ENCODE data around the gene GJC2.

GJC2 gene

DNA sequence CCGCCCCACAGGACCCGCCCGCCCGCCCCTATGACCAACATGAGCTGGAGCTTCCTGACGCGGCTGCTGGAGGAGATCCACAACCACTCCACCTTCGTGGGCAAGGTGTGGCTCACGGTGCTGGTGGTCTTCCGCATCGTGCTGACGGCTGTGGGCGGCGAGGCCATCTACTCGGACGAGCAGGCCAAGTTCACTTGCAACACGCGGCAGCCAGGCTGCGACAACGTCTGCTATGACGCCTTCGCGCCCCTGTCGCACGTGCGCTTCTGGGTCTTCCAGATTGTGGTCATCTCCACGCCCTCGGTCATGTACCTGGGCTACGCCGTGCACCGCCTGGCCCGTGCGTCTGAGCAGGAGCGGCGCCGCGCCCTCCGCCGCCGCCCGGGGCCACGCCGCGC lies 8.0 kb downstream of the GJC2 start:
- TF ChIP-seq CEBPB (IDR thresholded peaks at IDR 0.05) (no peak), FOXM1 (IDR thresholded peaks at IDR 0.05; ENCODE audit: borderline replicate concordance, low read depth) (no peak), CREB1 (IDR thresholded peaks at IDR 0.05; ENCODE audit: low read depth) (no peak), TCF12 (IDR thresholded peaks at IDR 0.05; ENCODE audit: low read depth) (no peak), TEAD4 (IDR thresholded peaks at IDR 0.05) (no peak), USF1 (IDR thresholded peaks at IDR 0.05) (no peak), EGR1 (IDR thresholded peaks at IDR 0.05) (no peak), ZBTB7A (IDR thresholded peaks at IDR 0.05; ENCODE audit: low read depth) (no peak), NFIC (IDR thresholded peaks at IDR 0.05) (no peak), EP300 (IDR thresholded peaks at IDR 0.05; ENCODE audit: borderline replicate concordance) (no peak), REST (IDR thresholded peaks at IDR 0.05; ENCODE audit: low read depth) (no peak), TAF1 (IDR thresholded peaks at IDR 0.05; ENCODE audit: low read depth) (no peak), MAX (IDR thresholded peaks at IDR 0.05) (no peak), RAD21 (IDR thresholded peaks at IDR 0.05; ENCODE audit: low read depth) (no peak), YY1 (IDR thresholded peaks at IDR 0.05; ENCODE audit: low read depth) (no peak)

DNA sequence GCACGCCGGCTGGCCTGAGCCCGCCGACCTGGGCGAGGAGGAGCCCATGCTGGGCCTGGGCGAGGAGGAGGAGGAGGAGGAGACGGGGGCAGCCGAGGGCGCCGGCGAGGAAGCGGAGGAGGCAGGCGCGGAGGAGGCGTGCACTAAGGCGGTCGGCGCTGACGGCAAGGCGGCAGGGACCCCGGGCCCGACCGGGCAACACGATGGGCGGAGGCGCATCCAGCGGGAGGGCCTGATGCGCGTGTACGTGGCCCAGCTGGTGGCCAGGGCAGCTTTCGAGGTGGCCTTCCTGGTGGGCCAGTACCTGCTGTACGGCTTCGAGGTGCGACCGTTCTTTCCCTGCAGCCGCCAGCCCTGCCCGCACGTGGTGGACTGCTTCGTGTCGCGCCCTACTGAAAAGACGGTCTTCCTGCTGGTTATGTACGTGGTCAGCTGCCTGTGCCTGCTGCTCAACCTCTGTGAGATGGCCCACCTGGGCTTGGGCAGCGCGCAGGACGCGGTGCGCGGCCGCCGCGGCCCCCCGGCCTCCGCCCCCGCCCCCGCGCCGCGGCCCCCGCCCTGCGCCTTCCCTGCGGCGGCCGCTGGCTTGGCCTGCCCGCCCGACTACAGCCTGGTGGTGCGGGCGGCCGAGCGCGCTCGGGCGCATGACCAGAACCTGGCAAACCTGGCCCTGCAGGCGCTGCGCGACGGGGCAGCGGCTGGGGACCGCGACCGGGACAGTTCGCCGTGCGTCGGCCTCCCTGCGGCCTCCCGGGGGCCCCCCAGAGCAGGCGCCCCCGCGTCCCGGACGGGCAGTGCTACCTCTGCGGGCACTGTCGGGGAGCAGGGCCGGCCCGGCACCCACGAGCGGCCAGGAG lies 8.6 kb downstream of the GJC2 start:
- TF ChIP-seq EGR1 (IDR thresholded peaks at IDR 0.05) (no peak), YY1 (IDR thresholded peaks at IDR 0.05; ENCODE audit: low read depth) (no peak), MAX (IDR thresholded peaks at IDR 0.05) (no peak), RAD21 (IDR thresholded peaks at IDR 0.05; ENCODE audit: low read depth) (no peak), FOXM1 (IDR thresholded peaks at IDR 0.05; ENCODE audit: borderline replicate concordance, low read depth) (no peak), REST (IDR thresholded peaks at IDR 0.05; ENCODE audit: low read depth) (no peak), USF1 (IDR thresholded peaks at IDR 0.05) (no peak), CREB1 (IDR thresholded peaks at IDR 0.05; ENCODE audit: low read depth) (no peak), TEAD4 (IDR thresholded peaks at IDR 0.05) (no peak), CEBPB (IDR thresholded peaks at IDR 0.05) (no peak), NFIC (IDR thresholded peaks at IDR 0.05) (no peak), TAF1 (IDR thresholded peaks at IDR 0.05; ENCODE audit: low read depth) (no peak), EP300 (IDR thresholded peaks at IDR 0.05; ENCODE audit: borderline replicate concordance) (no peak), ZBTB7A (IDR thresholded peaks at IDR 0.05; ENCODE audit: low read depth) (no peak), TCF12 (IDR thresholded peaks at IDR 0.05; ENCODE audit: low read depth) (no peak)

GRCh38 chr1:228159008-228159665 lies 9.4 kb downstream of the GJC2 start:
- TF ChIP-seq CREB1 (IDR thresholded peaks at IDR 0.05; ENCODE audit: low read depth) (no peak), ZBTB7A (IDR thresholded peaks at IDR 0.05; ENCODE audit: low read depth) (no peak), USF1 (IDR thresholded peaks at IDR 0.05) (no peak), TEAD4 (IDR thresholded peaks at IDR 0.05) (no peak), TAF1 (IDR thresholded peaks at IDR 0.05; ENCODE audit: low read depth) (no peak), EGR1 (IDR thresholded peaks at IDR 0.05) (no peak), FOXM1 (IDR thresholded peaks at IDR 0.05; ENCODE audit: borderline replicate concordance, low read depth) (no peak), REST (IDR thresholded peaks at IDR 0.05; ENCODE audit: low read depth) (no peak), YY1 (IDR thresholded peaks at IDR 0.05; ENCODE audit: low read depth) (no peak), NFIC (IDR thresholded peaks at IDR 0.05) (no peak), MAX (IDR thresholded peaks at IDR 0.05) (no peak), EP300 (IDR thresholded peaks at IDR 0.05; ENCODE audit: borderline replicate concordance) (no peak), RAD21 (IDR thresholded peaks at IDR 0.05; ENCODE audit: low read depth) (no peak)
